C4-2B (cell line): ENCODE measurements around the gene TULP4.

Experiments
- CTCF ChIP-seq: fragments of 450-650 bp; conservative IDR thresholded peaks from 2 replicates; pipeline ENCODE4 v1.5.1; 2017; ENCODE audit warnings: mild to moderate bottlenecking
- ZFX ChIP-seq: fragments of 450-650 bp; IDR thresholded peaks from 2 replicates; pipeline ENCODE4 v1.6.1; 2017

- TF ChIP-seq CTCF, result no peak
- no peak for TF ChIP-seq ZFX
Measured at GRCh38 chr6:158272324-158272723, 39.9 kb upstream of the TULP4 start.
